Type B pancreatic cell (in vitro differentiated cells): Measurements from ENCODE around the gene S1PR2. TPM values are rescaled to one million over a fixed set of nuclear protein-coding genes. Genes with fewer than 3 reads are reported as not detected.

ENCODE experiments used
- DNase-seq: peaks from one replicate; pipeline ENCODE4 v3.0.0; 2021; ENCODE audit warnings: mixed read lengths; ENCODE audit not compliant: unreplicated experiment; ENCODE audit errors: extremely low spot score
- H3K27ac Mint-ChIP-seq: 2 replicates; pipeline ENCODE4 v1.8.0; 2021; ENCODE audit warnings: mild to moderate bottlenecking, mixed read lengths
- H3K27me3 Mint-ChIP-seq: 2 replicates; pipeline ENCODE4 v1.8.0; 2021; ENCODE audit warnings: mixed read lengths
- H3K36me3 Mint-ChIP-seq: 2 replicates; pipeline ENCODE4 v1.8.0; 2021; ENCODE audit warnings: mixed read lengths
- H3K4me1 Mint-ChIP-seq: one replicate; pipeline ENCODE4 v1.8.0; 2021; ENCODE audit warnings: mixed read lengths; ENCODE audit not compliant: unreplicated experiment
- H3K4me3 Mint-ChIP-seq: 2 replicates; pipeline ENCODE4 v1.8.0; 2021; ENCODE audit warnings: mild to moderate bottlenecking, mixed read lengths
- H3K9me3 Mint-ChIP-seq: 2 replicates; pipeline ENCODE4 v1.8.0; 2021; ENCODE audit warnings: mixed read lengths
- CTCF ChIP-seq: fragments of 200-600 bp; sonication (generic); conservative IDR thresholded peaks from 2 replicates; pipeline ENCODE4 v1.5.0; 2021; ENCODE audit warnings: antibody characterized with exemption, mild to moderate bottlenecking
- total RNA-seq: library from RNA; stranded (reverse); gene quantifications from 2 replicates; pipeline ENCODE4 v1.2.1, GENCODE V29; 2021; ENCODE audit warnings: low replicate concordance

S1PR2 gene
- total RNA-seq, 1 donor from 2014 or later = 23.3 TPM

- Mint-ChIP-seq H3K4me1 (peaks cover under 1% of the 10 kb centered on the region), H3K9me3 (no peaks in the 10 kb centered on the region), H3K27ac (no peak overlapping the region), H3K36me3 (peaks cover 3% of the 10 kb centered on the region), H3K4me3 (no peak overlapping the region), H3K27me3 (no peaks in the 10 kb centered on the region)
- TF ChIP-seq CTCF = peak; percentile 57
- DNase-seq = no peak
Measured at GRCh38 chr19:10219678-10220077, 11.5 kb downstream of the S1PR2 start.

DNA sequence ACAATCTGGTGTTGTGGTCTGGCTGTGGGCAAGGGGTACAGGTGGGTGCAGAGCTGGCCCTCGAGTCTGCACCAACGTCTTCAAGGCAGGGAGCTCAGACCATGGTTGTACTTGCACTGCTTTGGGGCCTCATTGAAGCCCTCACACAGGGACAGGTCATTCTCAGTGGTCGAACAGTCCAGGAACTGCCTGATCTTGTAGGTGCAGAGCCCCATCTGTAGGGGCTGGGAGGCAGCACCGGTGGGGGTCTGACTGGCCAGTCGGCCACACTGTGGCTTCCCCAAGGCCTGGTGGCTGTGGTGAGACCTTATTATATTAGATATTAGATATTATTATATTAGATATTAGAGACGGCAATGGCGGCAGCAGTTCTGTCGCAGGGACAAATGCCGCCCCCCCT is 14.0 kb downstream of the S1PR2 start:
- H3K9me3 Mint-ChIP-seq = no peaks in the 10 kb centered on the region
- no peaks in the 10 kb centered on the region for H3K27me3 Mint-ChIP-seq
- no peak overlapping the region for H3K4me3 Mint-ChIP-seq
- DNase-seq = no peak
- H3K4me1 Mint-ChIP-seq = no peaks in the 10 kb centered on the region
- no peak overlapping the region for H3K27ac Mint-ChIP-seq
- no peaks in the 10 kb centered on the region for H3K36me3 Mint-ChIP-seq
- no peak for TF ChIP-seq CTCF

GRCh38 chr19:10214784-10215183 is 16.3 kb downstream of the S1PR2 start:
- Mint-ChIP-seq H3K27ac (no peak overlapping the region), H3K4me3 (no peak overlapping the region), H3K4me1 (no peaks in the 10 kb centered on the region), H3K36me3 (no peaks in the 10 kb centered on the region), H3K9me3 (no peaks in the 10 kb centered on the region), H3K27me3 (no peaks in the 10 kb centered on the region)
- TF ChIP-seq CTCF = no peak
- no peak for DNase-seq

DNA sequence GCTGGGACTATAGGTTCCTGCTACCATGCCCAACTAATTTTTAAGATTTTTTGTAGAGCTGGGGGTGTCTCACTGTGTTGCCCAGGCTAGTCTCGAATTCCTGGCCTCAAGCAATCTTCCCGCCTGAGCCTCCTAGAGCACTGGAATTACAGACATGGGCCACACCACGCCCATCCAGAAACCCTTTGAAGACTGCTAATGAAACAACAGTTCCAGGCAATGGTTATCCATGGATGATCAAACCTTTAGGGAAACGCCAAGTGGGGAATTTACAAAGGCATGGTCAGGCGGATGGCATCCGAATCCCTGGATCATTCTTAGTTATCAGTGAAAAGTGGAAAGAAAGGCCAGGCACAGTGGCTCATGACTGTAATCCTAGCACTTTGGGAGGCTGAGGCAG is 19.4 kb downstream of the S1PR2 start:
- peaks cover 4% of the 10 kb centered on the region for H3K9me3 Mint-ChIP-seq
- H3K27ac Mint-ChIP-seq = no peak overlapping the region
- no peak for DNase-seq
- no peak for TF ChIP-seq CTCF
- no peaks in the 10 kb centered on the region for H3K27me3 Mint-ChIP-seq
- H3K36me3 Mint-ChIP-seq = no peaks in the 10 kb centered on the region
- no peak overlapping the region for H3K4me3 Mint-ChIP-seq
- no peaks in the 10 kb centered on the region for H3K4me1 Mint-ChIP-seq

GRCh38 chr19:10211061-10211460 is 20.1 kb downstream of the S1PR2 start:
- Mint-ChIP-seq H3K27ac (no peak overlapping the region), H3K9me3 (peaks cover 5% of the 10 kb centered on the region), H3K4me1 (no peaks in the 10 kb centered on the region), H3K4me3 (no peak overlapping the region), H3K27me3 (no peaks in the 10 kb centered on the region), H3K36me3 (no peaks in the 10 kb centered on the region)
- no peak for DNase-seq
- TF ChIP-seq CTCF = no peak

DNA sequence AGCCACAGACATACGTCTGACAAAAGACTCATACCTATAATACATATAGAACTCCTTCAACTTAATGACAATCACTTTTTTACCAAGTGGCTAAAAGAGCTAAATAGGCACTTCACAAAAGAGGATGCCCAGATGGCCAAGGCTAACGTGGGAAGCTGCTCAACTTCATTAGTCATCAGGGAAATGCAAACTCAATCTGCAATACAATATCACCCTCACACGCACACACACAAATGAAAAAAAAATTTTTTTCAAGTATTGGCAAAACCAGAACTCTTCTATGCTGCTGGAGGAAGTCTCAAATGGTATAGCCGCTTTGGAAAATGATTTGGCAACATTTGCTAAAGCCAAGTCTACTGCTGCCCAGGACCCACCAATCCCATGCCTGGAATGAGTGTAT is 21.8 kb downstream of the S1PR2 start:
- peaks cover 5% of the 10 kb centered on the region for H3K9me3 Mint-ChIP-seq
- no peak overlapping the region for H3K4me3 Mint-ChIP-seq
- H3K27me3 Mint-ChIP-seq = no peaks in the 10 kb centered on the region
- H3K27ac Mint-ChIP-seq = no peak overlapping the region
- TF ChIP-seq CTCF = no peak
- no peak for DNase-seq
- no peaks in the 10 kb centered on the region for H3K4me1 Mint-ChIP-seq
- no peaks in the 10 kb centered on the region for H3K36me3 Mint-ChIP-seq
